ENCODE measurements around the gene ESPNL.
"Not testable (repeated sequence)": the region's sequence is repeated elsewhere in the genome, so short reads cannot be mapped to it uniquely, and the experiment has no call there.

ESPNL gene

DNA sequence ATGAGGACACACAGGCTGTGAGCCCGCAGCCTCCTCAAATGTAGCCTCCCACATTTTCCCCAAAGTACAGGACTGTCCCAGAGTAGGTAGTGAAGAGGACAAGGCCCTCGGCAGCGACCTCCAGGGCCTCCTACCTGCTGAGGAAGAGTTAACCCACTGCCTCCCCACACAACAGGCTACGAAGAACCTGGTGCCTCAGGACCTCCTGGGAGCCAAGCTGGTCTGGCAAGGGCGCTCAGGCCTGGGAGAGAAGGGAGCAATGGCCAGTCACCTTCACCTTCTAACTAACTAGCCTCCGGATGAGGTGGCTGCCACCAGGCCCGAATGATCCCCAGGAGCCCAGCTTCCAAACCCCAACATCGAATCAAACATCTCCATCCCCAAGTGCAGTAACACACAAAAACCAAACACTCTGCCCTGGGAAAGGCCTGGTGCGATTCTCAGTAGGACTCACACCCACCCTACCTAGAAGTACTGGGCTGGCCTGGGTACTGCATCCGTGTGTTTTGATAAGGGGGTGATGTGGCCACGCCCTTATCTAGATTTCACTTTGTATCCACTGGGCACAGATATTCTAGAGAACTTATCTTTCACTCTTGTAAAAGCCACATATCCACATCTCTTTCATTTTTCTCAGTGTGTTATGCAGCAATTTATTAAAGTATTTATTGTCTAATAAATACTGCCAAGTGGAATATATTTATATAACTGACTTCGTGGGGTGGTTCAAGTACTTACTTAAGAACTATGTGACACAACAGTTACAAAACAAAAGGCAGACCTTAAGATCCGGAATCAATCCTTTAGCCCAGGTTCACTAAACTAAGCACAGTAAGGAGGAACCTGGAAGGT lies 68.3 kb downstream of the ESPNL start:
- in situ Hi-C loops (cut with HindIII; ENCODE audit: low pct_unique_long_range_greater_than_20kb, low sequenced_read_pairs): no loop called here

GRCh38 chr2:238169048-238169707 lies 69.0 kb downstream of the ESPNL start:
- no peak for TF ChIP-seq JUND (IDR thresholded peaks at IDR 0.05; ENCODE audit: low read depth)
- in situ Hi-C loops (cut with HindIII; ENCODE audit: low pct_unique_long_range_greater_than_20kb, low sequenced_read_pairs): no loop called here
- no peak for DNase-seq (ENCODE audit: low read depth in 1 of 2, low spot score in 1 of 2)

More for the DNA sequence above, 68.3 kb downstream of the ESPNL start:
- no peak for TF ChIP-seq JUND (IDR thresholded peaks at IDR 0.05; ENCODE audit: low read depth)
- no peak for DNase-seq (ENCODE audit: low read depth in 1 of 2, low spot score in 1 of 2)

- in situ Hi-C loops (cut with HindIII; ENCODE audit: low pct_unique_long_range_greater_than_20kb, low sequenced_read_pairs): no loop called here
- no peak for TF ChIP-seq JUND (IDR thresholded peaks at IDR 0.05; ENCODE audit: low read depth)
- no peak for DNase-seq (ENCODE audit: low read depth in 1 of 2, low spot score in 1 of 2)
These were observed 69.6 kb downstream of the ESPNL start for GRCh38 chr2:238169708-238170251.

DNA sequence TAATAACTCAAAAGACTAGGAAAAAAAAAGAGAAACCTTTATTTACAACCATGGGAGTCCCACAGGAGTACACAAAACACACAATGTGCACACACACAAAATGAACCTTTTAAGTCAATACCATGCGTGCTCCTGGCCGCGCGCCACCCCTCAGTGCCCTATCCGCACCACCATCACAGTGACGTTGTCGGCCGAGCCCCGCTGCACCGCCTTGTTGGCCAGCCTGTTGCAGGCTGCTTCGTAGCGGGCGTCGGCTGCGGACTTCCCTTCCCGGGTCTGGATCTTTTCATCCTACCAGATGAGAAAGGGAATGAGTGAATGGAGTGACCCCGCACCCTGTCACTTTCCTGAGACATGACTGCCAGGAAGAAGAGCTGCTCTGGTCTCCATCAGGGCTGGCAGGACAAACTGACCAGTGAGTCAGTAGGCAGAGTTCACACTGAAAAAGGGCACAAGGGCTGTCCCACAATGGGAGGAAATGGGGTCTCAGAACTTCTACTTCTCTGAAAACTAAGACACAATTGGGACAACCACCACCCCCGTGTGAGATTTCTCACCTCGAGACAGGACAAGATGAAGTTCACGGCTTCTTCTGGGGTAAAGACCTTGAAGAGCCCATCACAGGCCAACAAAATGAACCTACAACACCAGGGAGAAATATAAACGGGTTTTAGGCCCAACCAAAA lies 70.4 kb downstream of the ESPNL start:
- no peak for TF ChIP-seq JUND (IDR thresholded peaks at IDR 0.05; ENCODE audit: low read depth)

GRCh38 chr2:238171072-238171431 lies 70.9 kb downstream of the ESPNL start:
- in situ Hi-C loops (cut with HindIII; ENCODE audit: low pct_unique_long_range_greater_than_20kb, low sequenced_read_pairs); DNase-seq (ENCODE audit: low read depth in 1 of 2, low spot score in 1 of 2): not testable (repeated sequence)

More for the DNA sequence above, 70.4 kb downstream of the ESPNL start:
- in situ Hi-C loops (cut with HindIII; ENCODE audit: low pct_unique_long_range_greater_than_20kb, low sequenced_read_pairs): no loop called here
- DNase-seq (ENCODE audit: low read depth in 1 of 2, low spot score in 1 of 2): no peak

- no peak for TF ChIP-seq JUND (IDR thresholded peaks at IDR 0.05; ENCODE audit: low read depth)
- no peak for DNase-seq (ENCODE audit: low read depth in 1 of 2, low spot score in 1 of 2)
- in situ Hi-C loops (cut with HindIII; ENCODE audit: low pct_unique_long_range_greater_than_20kb, low sequenced_read_pairs): no loop called here
These were observed 71.5 kb downstream of the ESPNL start for GRCh38 chr2:238171575-238172187.

DNA sequence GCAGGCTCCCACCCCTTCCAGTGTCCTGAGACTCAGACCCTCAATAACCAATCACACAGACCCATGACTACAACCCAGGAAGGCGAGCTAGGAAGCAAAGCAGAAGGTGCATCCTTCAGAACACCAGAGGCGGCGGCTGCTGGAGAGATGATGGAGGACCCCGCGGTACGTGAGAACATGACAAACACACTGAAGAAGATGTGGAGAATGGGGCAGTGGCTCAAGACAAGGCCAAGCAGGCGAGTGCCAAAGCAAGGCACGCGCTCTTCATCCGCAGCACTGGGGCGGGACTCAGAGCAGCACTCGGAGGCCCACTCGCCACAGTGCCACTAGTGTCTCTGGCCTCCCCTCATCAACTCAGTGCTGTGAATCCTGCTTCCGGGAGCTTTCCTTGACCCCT lies 72.3 kb downstream of the ESPNL start:
- no peak for DNase-seq (ENCODE audit: low read depth in 1 of 2, low spot score in 1 of 2)
- in situ Hi-C loops (cut with HindIII; ENCODE audit: low pct_unique_long_range_greater_than_20kb, low sequenced_read_pairs): no loop called here
- no peak for TF ChIP-seq JUND (IDR thresholded peaks at IDR 0.05; ENCODE audit: low read depth)

GRCh38 chr2:238173692-238174091 lies 73.6 kb downstream of the ESPNL start:
- no peak for TF ChIP-seq JUND (IDR thresholded peaks at IDR 0.05; ENCODE audit: low read depth)
- in situ Hi-C loops (cut with HindIII; ENCODE audit: low pct_unique_long_range_greater_than_20kb, low sequenced_read_pairs): no loop called here
- DNase-seq (ENCODE audit: low read depth in 1 of 2, low spot score in 1 of 2): no peak

DNA sequence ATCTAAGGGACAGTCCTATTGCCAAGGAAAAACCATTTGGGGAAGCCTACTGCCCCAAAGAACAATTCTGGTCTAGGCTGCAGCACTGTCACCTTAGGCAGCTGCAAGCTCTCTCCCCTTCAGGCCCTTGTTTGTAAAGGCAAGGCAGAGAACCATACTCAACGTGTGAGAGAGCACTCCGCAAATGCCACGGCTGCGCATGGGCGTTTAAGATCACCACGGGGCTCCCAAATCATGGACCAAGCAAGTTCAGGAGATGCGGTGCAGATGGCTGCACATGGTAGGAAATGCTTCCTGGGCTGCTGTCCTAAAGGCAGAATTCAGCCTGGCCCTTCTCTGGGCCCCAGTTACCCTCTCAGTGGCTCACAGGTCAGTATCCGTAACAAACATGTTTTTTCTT lies 74.2 kb downstream of the ESPNL start:
- no peak for DNase-seq (ENCODE audit: low read depth in 1 of 2, low spot score in 1 of 2)
- no peak for TF ChIP-seq JUND (IDR thresholded peaks at IDR 0.05; ENCODE audit: low read depth)
- in situ Hi-C loops (cut with HindIII; ENCODE audit: low pct_unique_long_range_greater_than_20kb, low sequenced_read_pairs): no loop called here

- in situ Hi-C loops (cut with HindIII; ENCODE audit: low pct_unique_long_range_greater_than_20kb, low sequenced_read_pairs): no loop called here
- no peak for TF ChIP-seq JUND (IDR thresholded peaks at IDR 0.05; ENCODE audit: low read depth)
These were observed 74.6 kb downstream of the ESPNL start for GRCh38 chr2:238174701-238175100.

GRCh38 chr2:238176613-238177012 lies 76.5 kb downstream of the ESPNL start:
- in situ Hi-C loops (cut with HindIII; ENCODE audit: low pct_unique_long_range_greater_than_20kb, low sequenced_read_pairs): no loop called here
- no peak for TF ChIP-seq JUND (IDR thresholded peaks at IDR 0.05; ENCODE audit: low read depth)
- no peak for DNase-seq (ENCODE audit: low read depth in 1 of 2, low spot score in 1 of 2)

More at GRCh38 chr2:238174701-238175100, 74.6 kb downstream of the ESPNL start:
- no peak for DNase-seq (ENCODE audit: low read depth in 1 of 2, low spot score in 1 of 2)

DNA sequence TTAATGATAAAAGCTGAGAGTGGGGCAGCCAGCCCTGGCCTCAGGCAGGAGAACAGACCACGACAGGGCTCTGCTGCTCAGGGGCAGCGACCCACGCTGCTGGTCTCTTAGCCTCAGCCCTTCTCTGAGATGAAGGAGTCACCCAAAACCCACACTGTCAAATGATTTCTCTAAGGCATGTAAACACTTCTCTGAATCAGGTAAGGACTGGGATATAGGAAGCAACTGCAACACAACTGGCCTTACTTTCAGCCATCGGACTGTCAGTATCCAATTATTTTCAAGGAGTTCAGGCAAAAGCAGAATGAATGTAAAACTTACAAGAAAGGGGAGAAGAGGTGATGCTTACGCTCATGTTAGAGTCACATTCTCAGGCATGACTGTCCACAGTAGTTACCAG lies 80.4 kb downstream of the ESPNL start:
- no peak for DNase-seq (ENCODE audit: low read depth in 1 of 2, low spot score in 1 of 2)
- TF ChIP-seq JUND (IDR thresholded peaks at IDR 0.05; ENCODE audit: low read depth): no peak
- in situ Hi-C loops (cut with HindIII; ENCODE audit: low pct_unique_long_range_greater_than_20kb, low sequenced_read_pairs): no loop called here
